HepG2 (cell line): ENCODE data around the gene PDE9A. TPM values are rescaled to one million over a fixed set of nuclear protein-coding genes. Genes with fewer than 3 reads are reported as not detected.

ENCODE experiments used
- ATAC-seq: fragments of 200-7000 bp; cut with Tn5 transposase; 3 replicates; pipeline ENCODE4 v1.9.1; 2020; ENCODE audit warnings: mild to moderate bottlenecking, moderate library complexity
- BruUV-seq: library from RNA; stranded (reverse); fragments of 400-500 nt; replicated peaks from 2 replicates; lab custom pipeline; 2021; lab: Mats Ljungman, UMichigan
- CTCF ChIA-PET: fragments of 300-600 bp; formaldehyde crosslinking; extraction: SDS; loops from one replicate; lab custom pipeline; 2021; ENCODE audit warnings: low total read pairs, inconsistent platforms, low intra/inter-chr PET ratio; lab: Yijun Ruan, JAX
- POLR2A ChIA-PET: fragments of 350-600 bp; sonication (Branson Sonifier 250); formaldehyde crosslinking; loops from one replicate; lab custom pipeline; 2020; ENCODE audit warnings: antibody characterized with exemption, inconsistent platforms; lab: Yijun Ruan, JAX
- DNase-seq: peaks from one replicate; pipeline ENCODE4 v3.0.0-alpha.2; 2015; ENCODE audit warnings: low spot score
- FAIRE-seq: peaks from 3 replicates; lab custom pipeline; 2011; peaks lifted over from hg19 to GRCh38; lab: Jason Lieb, UNC
- H2AFZ ChIP-seq: one replicate; pipeline ENCODE4 v1.6.1; 2011; ENCODE audit warnings: low read length, inconsistent platforms
- H3K27ac ChIP-seq: fragments of 300-600 bp; 3 replicates; pipeline ENCODE4 v1.8.0; 2011; ENCODE audit warnings: mixed run types, mild to moderate bottlenecking, mixed read lengths, low read length, inconsistent platforms; ENCODE audit not compliant: insufficient read depth; ENCODE audit errors: extremely low read length
- H3K27me3 ChIP-seq, 2 experiments: fragments of 200-600 bp in 1 of 2; 2 replicates in 1 of 2; 3 replicates in 1 of 2; pipeline versions ENCODE4 v1.6.0 to v1.8.0; 2011; ENCODE audit warnings: low read length in 2 of 2, mild to moderate bottlenecking in 2 of 2, moderate library complexity in 2 of 2, inconsistent platforms in 1 of 2; ENCODE audit not compliant: insufficient read depth in 2 of 2, control insufficient read depth in 1 of 2
- H3K36me3 ChIP-seq, 2 experiments: fragments of 200-600 bp in 1 of 2; replicated peaks in 1 of 2; 2 replicates in 1 of 2; 3 replicates in 1 of 2; pipeline versions ENCODE4 v1.5.1 to v1.8.0; 2011; ENCODE audit warnings: low read length in 2 of 2, inconsistent platforms in 1 of 2; ENCODE audit not compliant: insufficient read depth in 2 of 2, control insufficient read depth in 1 of 2
- H3K4me1 ChIP-seq: 2 replicates; pipeline ENCODE4 v1.5.1; 2012; ENCODE audit warnings: low read length, inconsistent platforms; ENCODE audit not compliant: insufficient read depth
- H3K4me2 ChIP-seq: 2 replicates; pipeline ENCODE4 v1.6.0; 2011; ENCODE audit warnings: low read depth, low read length, inconsistent platforms
- H3K4me3 ChIP-seq, 3 experiments: fragments of 200-600 bp in 1 of 3; sonication (generic), shearing (Covaris generic) in 1 of 3; replicated peaks in 1 of 3; 2 replicates each; pipeline ENCODE4 v1.5.1; 2011 to 2016; ENCODE audit warnings: low read length in 3 of 3, inconsistent platforms in 2 of 3, low read depth in 2 of 3, mild to moderate bottlenecking in 2 of 3, control low read depth in 1 of 3, mixed read lengths in 1 of 3; ENCODE audit not compliant: insufficient read depth in 1 of 3
- H3K79me2 ChIP-seq: one replicate; pipeline ENCODE4 v1.6.1; 2011; ENCODE audit warnings: low read length, inconsistent platforms; ENCODE audit not compliant: insufficient read depth
- H3K9ac ChIP-seq: 2 replicates; pipeline ENCODE4 v1.6.0; 2011; ENCODE audit warnings: mild to moderate bottlenecking, low read depth, low read length, inconsistent platforms; ENCODE audit not compliant: insufficient read depth
- H3K9me3 ChIP-seq: 2 replicates; pipeline ENCODE4 v1.5.1; 2012; ENCODE audit warnings: mild to moderate bottlenecking, low read length
- H4K20me1 ChIP-seq: 2 replicates; pipeline ENCODE4 v1.6.0; 2011; ENCODE audit warnings: inconsistent platforms, mild to moderate bottlenecking, low read length, moderate library complexity; ENCODE audit not compliant: insufficient read depth
- GMEB2 ChIP-seq: IDR thresholded peaks from 2 replicates; pipeline ENCODE4 v1.6.1; 2016; ENCODE audit warnings: missing biosample characterization, missing genetic modification reagents, low read depth
- NFIB ChIP-seq: sonication (generic); formaldehyde crosslinking; IDR thresholded peaks from 2 replicates; pipeline ENCODE4 v1.9.0; 2021; ENCODE audit warnings: missing genetic modification reagents, mild to moderate bottlenecking, borderline replicate concordance
- NFKBIZ ChIP-seq: IDR thresholded peaks from 2 replicates; pipeline ENCODE4 v1.6.1; 2018; ENCODE audit warnings: missing genetic modification reagents, missing compliant biosample characterization
- PRDM4 ChIP-seq: sonication (generic); formaldehyde crosslinking; IDR thresholded peaks from 2 replicates; pipeline ENCODE4 v1.9.0; 2021; ENCODE audit warnings: missing genetic modification reagents, borderline replicate concordance
- ZNF510 ChIP-seq: sonication (generic); formaldehyde crosslinking; IDR thresholded peaks from 2 replicates; pipeline ENCODE4 v1.4.0; 2020; ENCODE audit warnings: low read depth, mild to moderate bottlenecking, missing genetic modification reagents
- ZNF589 ChIP-seq: sonication (generic); formaldehyde crosslinking; conservative IDR thresholded peaks from 2 replicates; pipeline ENCODE4 v1.8.0; 2022; ENCODE audit warnings: mild to moderate bottlenecking, moderate library complexity, missing genetic modification reagents
- ZNF703 ChIP-seq: sonication (generic); formaldehyde crosslinking; IDR thresholded peaks from 2 replicates; pipeline ENCODE4 v1.5.1; 2020; ENCODE audit warnings: missing genetic modification reagents, mild to moderate bottlenecking, moderate library complexity, borderline replicate concordance
- WGBS: methylation state at CpG from one replicate; pipeline ENCODE4 v1.1.6; 2017; ENCODE audit warnings: low lambda C conversion rate; 5-methylcytosine and 5-hydroxymethylcytosine counted together
- in situ Hi-C: cut with HindIII; loops from 2 replicates; pipeline ENCODE4 v1.10.0; 2017; ENCODE audit warnings: low pct_unique_long_range_greater_than_20kb; ENCODE audit not compliant: extremely low pct_ligation_motif_present
- intact Hi-C: fragments of 100-400 bp; cut with micrococcal nuclease; formaldehyde crosslinking; loops from one replicate; pipeline ENCODE4 v1.10.0; 2022; ENCODE audit not compliant: unreplicated experiment
- polyA plus RNA-seq, 8 experiments: library from polyadenylated mRNA; depleted of rRNA in 3 of 8; stranded (reverse) in 7 of 8; unstranded in 1 of 8; fragments of >200 nt; fragmentation: Illumina TruSeq in 4 of 8; extraction: Trizol in 4 of 8; gene quantifications; 2 replicates each; pipeline versions ENCODE4 v1.2.1 to v1.2.3, GENCODE V29; 2011 to 2016; ENCODE audit warnings: low read depth in 4 of 8, missing spikeins in 1 of 8, mixed read lengths in 1 of 8; ENCODE audit not compliant: insufficient read depth in 1 of 8
- total RNA-seq, 5 experiments: library from RNA; depleted of rRNA; stranded (reverse); fragments of >200 nt; fragmentation: Illumina TruSeq; extraction: Trizol; gene quantifications; 2 replicates each; pipeline ENCODE4 v1.2.3, GENCODE V29; 2016; ENCODE audit warnings: low read depth in 1 of 5

PDE9A gene
- total and polyA plus RNA-seq, 2 of the 13 experiments (the other 11 are each of a cell fraction or from before 2014, with no cell fraction given), result 4.6 to 19.7 TPM

GRCh38 chr21:42617486-42617885 is 35.9 kb upstream of the PDE9A start:
- H3K27ac ChIP-seq, result no peak overlapping the region
- no peak overlapping the region for H3K9ac ChIP-seq
- H3K4me1 ChIP-seq, result peaks cover 53% of the 10 kb centered on the region
- FAIRE-seq (no peak), ATAC-seq (no peak), DNase-seq (no peak)
- in situ Hi-C loops, result no loop called here
- no peaks in the 10 kb centered on the region for H3K36me3 ChIP-seq
- intact Hi-C loops, result no loop called here
- no peaks in the 10 kb centered on the region for H3K79me2 ChIP-seq
- no peak overlapping the region for H3K4me2 ChIP-seq
- ChIA-PET CTCF (no interaction called here), POLR2A (no interaction called here)
- no peak overlapping the region for H2AFZ ChIP-seq
- no peaks in the 10 kb centered on the region for H4K20me1 ChIP-seq
- peaks cover 2 to 36% of the 10 kb centered on the region in 2 experiments; a peak in 4 of 5 replicates for H3K27me3 ChIP-seq
- 77% methylated on average over 5 of the region's 23 CpGs for WGBS
- BruUV-seq, result no TSS peak
- no peak for TF ChIP-seq ZNF589 (CRISPR knock-in tag)
- TF ChIP-seq NFKBIZ (CRISPR knock-in tag), result no peak
- no peak for TF ChIP-seq GMEB2 (CRISPR knock-in tag)
- no peak for TF ChIP-seq ZNF703 (CRISPR knock-in tag)
- TF ChIP-seq PRDM4 (CRISPR knock-in tag), result no peak
- TF ChIP-seq ZNF510, result no peak
- no peak for TF ChIP-seq NFIB (CRISPR knock-in tag)
- no peaks in the 10 kb centered on the region for H3K9me3 ChIP-seq
- no peak overlapping the region for H3K4me3 ChIP-seq
